DMS79 treated with DMSO at 0.1 percent for 48 hours (cell line): ENCODE data around the gene EPHB6.

Source experiments
- DNase-seq: peaks from one replicate; lab custom pipeline; 2025; lab: John Stamatoyannopoulos, UW

Gene EPHB6

GRCh38 chr7:142833174-142834048 lies 21.5 kb upstream of the EPHB6 start:
- no peak for DNase-seq

GRCh38 chr7:142835487-142835886 lies 19.4 kb upstream of the EPHB6 start:
- DNase-seq: peak; percentile 18

GRCh38 chr7:142836426-142836825 lies 18.4 kb upstream of the EPHB6 start:
- no peak for DNase-seq

- no peak for DNase-seq
These were observed 16.2 kb upstream of the EPHB6 start for GRCh38 chr7:142838461-142839213.

- DNase-seq: no peak
These were observed 12.6 kb upstream of the EPHB6 start for GRCh38 chr7:142842251-142842766.

GRCh38 chr7:142847353-142847752 lies 7.5 kb upstream of the EPHB6 start:
- DNase-seq: no peak

- no peak for DNase-seq
These were observed 3.6 kb upstream of the EPHB6 start for GRCh38 chr7:142851269-142851668.

GRCh38 chr7:142851919-142852318 lies 3.0 kb upstream of the EPHB6 start:
- DNase-seq: no peak

GRCh38 chr7:142853739-142854371 lies 1.0 kb upstream of the EPHB6 start:
- DNase-seq: peak; percentile 63

GRCh38 chr7:142855114-142855743 lies 353 bp downstream of the EPHB6 start:
- DNase-seq: no peak

GRCh38 chr7:142855756-142856564 lies 1.1 kb downstream of the EPHB6 start:
- no peak for DNase-seq

- no peak for DNase-seq
These were observed 1.8 kb downstream of the EPHB6 start for GRCh38 chr7:142856565-142857245.

GRCh38 chr7:142857625-142858024 lies 2.7 kb downstream of the EPHB6 start:
- no peak for DNase-seq

- no peak for DNase-seq
These were observed 4.5 kb downstream of the EPHB6 start for GRCh38 chr7:142859411-142859810.

- DNase-seq: peak; percentile 75
These were observed 5.0 kb downstream of the EPHB6 start for GRCh38 chr7:142859829-142860228.

- no peak for DNase-seq
These were observed 6.1 kb downstream of the EPHB6 start for GRCh38 chr7:142860968-142861367.

GRCh38 chr7:142862351-142862750 lies 7.5 kb downstream of the EPHB6 start:
- no peak for DNase-seq

GRCh38 chr7:142862786-142863400 lies 8.0 kb downstream of the EPHB6 start:
- DNase-seq: no peak

- no peak for DNase-seq
These were observed 9.2 kb downstream of the EPHB6 start for GRCh38 chr7:142863891-142864685.
